Fibroblast of villous mesenchyme (primary cell): Measurements from ENCODE around the gene OR5AC2. TPM values are rescaled to one million over a fixed set of nuclear protein-coding genes. Genes with fewer than 3 reads are reported as not detected.
A peak's percentile ranks its signal among the peaks of the same experiment; 100 is the strongest.

ENCODE experiments used
- DNase-seq: peaks from one replicate; pipeline ENCODE4 v3.0.0-alpha.2; 2010; ENCODE audit warnings: low read depth
- H3K4me3 ChIP-seq: 2 replicates; pipeline ENCODE4 v1.5.1; 2011; ENCODE audit warnings: low read depth, mild to moderate bottlenecking, low read length
- total RNA-seq: library from RNA; depleted of rRNA; stranded (reverse); fragments of >200 nt; gene quantifications from 2 replicates; pipeline ENCODE4 v1.2.3, GENCODE V29; 2012
- TF ChIP-seq, protein P1 (sequence below): IDR thresholded peaks from 2 replicates; pipeline ENCODE4 v1.5.1; 2012; ENCODE audit warnings: low read depth, mild to moderate bottlenecking, low read length; ENCODE audit not compliant: insufficient read depth

Gene OR5AC2, protein sequence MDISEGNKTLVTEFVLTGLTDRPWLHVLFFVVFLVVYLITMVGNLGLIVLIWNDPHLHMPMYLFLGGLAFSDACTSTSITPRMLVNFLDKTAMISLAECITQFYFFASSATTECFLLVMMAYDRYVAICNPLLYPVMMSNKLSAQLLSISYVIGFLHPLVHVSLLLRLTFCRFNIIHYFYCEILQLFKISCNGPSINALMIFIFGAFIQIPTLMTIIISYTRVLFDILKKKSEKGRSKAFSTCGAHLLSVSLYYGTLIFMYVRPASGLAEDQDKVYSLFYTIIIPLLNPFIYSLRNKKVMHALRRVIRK
- not detected in 2 replicates for total RNA-seq

DNA sequence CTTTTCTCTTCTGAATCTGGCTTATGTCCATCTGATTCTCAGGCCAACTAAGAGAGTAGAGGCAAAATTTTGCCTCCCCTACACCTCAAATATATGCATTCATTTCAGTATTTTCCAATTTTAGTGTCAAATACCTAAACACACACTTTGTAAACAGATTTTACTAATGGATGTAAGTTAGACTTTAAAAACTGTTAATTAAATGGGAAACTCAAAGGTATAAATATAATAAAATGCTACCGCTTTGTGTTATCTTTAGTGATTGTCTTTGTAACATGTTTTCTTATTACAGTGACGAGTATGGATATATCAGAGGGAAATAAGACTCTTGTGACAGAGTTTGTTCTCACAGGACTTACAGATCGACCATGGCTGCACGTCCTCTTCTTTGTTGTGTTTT is at the start of gene OR5AC2:
Gene OR5AC2, plus strand, starts transcription at position 301 of the 400 bp plus-strand sequence. Its CDS starts 0 bp downstream, at position 301.
- no peak within 1 kb of the TSS for H3K4me3 ChIP-seq
- TF ChIP-seq, protein P1, sequence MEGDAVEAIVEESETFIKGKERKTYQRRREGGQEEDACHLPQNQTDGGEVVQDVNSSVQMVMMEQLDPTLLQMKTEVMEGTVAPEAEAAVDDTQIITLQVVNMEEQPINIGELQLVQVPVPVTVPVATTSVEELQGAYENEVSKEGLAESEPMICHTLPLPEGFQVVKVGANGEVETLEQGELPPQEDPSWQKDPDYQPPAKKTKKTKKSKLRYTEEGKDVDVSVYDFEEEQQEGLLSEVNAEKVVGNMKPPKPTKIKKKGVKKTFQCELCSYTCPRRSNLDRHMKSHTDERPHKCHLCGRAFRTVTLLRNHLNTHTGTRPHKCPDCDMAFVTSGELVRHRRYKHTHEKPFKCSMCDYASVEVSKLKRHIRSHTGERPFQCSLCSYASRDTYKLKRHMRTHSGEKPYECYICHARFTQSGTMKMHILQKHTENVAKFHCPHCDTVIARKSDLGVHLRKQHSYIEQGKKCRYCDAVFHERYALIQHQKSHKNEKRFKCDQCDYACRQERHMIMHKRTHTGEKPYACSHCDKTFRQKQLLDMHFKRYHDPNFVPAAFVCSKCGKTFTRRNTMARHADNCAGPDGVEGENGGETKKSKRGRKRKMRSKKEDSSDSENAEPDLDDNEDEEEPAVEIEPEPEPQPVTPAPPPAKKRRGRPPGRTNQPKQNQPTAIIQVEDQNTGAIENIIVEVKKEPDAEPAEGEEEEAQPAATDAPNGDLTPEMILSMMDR = no peak
- no peak for DNase-seq

DNA sequence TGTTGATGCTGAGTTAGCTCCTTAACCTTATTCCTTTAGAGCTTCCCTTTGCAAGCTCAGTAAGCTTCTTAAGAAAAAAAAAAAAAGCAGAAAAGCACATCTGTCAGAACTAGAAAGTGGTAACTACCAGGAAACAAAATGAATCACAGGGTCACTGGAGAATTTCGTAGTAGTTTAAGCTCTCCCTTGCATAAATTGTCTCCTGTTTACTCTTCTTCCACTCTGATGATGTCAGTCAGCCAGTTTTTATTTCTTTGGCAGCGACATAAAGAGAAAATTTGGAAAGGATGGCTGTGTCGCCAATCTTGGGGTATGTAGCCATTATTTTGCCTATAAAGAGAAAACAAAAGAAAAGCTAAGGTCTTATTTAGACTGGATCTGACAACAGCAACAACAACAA is 48.7 kb upstream of the OR5AC2 start:
- TF ChIP-seq, protein P1 = no peak
- DNase-seq = peak; percentile 60

DNA sequence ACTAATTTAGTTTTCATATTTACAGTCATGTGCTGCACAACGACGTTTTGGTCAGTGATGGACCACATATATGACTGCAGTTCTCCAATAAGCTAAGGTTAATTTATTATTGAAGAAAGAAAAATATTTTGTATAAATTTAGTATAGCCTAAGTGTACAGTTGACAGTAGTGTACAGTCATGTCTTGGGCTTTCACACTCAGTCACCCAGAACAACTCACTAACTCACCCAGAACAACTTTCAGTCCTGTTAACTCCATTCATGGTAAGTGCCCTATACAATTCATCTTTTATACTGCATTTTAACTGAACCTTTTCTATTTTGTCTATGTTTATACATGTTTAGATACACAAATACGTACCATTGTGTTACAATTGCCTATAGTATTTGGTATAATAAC is 48.1 kb upstream of the OR5AC2 start:
- no peak for DNase-seq
- TF ChIP-seq, protein P1 = no peak
- no peak overlapping the region for H3K4me3 ChIP-seq

More for the DNA sequence above, 48.7 kb upstream of the OR5AC2 start:
- no peak overlapping the region for H3K4me3 ChIP-seq

DNA sequence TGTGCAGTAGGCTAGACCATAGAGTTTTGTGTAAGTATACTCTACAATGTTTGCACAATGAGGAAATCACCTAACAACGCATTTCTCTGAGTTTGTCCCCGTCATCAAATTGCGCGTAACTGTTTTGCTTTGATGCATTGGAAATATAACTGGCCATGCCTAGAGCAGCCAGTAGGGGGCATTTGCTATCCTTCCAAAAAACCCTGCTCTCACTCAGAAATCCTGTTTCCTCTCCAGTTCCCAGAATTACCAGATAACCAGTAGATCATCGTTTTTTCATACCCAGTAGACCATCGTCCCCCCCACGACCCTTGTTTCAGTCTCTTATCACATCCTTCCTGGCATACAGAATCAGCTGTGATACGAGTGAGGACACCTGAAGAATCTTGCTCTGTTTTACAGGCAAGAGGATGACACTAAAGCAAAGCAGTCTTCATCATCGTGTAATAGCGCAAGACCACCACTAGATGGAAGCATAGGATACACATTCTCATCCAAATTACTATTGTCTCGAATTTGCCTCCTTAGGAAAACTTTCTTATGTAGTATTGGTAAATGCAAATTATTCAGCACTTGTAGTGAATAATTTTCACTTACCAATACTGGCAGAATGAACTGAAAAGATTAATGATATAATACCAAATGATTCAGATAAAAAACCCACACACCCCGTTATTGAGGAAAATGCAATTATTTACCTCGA is 47.5 kb upstream of the OR5AC2 start:
- peak; percentile 87 for DNase-seq
- TF ChIP-seq, protein P1 = peak; percentile 82
- peak overlapping the region; percentile 59 for H3K4me3 ChIP-seq

DNA sequence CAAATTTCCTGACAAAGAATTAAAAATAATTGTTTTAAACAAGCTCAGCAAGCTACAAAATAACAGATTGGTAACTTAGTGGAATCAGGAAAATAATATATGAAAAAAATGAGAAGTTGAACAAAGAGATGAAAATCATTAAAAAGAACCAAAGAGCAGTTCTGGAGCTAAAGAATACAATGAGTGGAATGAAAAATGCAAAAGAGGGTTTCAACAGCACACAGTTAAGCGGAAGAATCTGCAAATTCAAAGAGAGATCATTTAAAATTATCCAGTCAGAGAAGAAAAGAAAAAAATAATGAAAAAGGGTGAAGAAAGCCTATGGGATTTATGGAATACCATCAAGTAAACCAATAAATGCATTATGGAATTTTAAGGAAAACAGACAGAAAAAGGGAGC is 45.6 kb upstream of the OR5AC2 start:
- no peak for DNase-seq
- TF ChIP-seq, protein P1 = no peak
- no peak overlapping the region for H3K4me3 ChIP-seq

DNA sequence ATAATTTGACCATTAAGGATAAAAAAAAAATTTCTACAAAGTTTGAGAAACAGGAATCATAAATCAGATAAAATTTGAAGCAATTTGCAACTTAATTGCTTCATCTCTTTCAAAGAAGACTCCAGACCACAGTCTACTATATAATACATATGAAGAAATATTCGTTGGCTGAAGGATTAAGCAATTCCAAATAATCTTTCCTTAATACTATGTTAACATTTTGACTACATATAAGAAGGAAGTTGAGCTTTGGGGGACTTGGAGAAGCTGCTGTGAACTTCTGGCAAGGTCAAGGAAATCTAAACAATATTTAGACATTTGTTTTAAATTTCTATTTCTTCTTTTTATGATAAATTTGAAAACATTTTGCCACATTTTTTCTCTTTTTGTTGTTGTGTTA is 38.4 kb upstream of the OR5AC2 start:
- H3K4me3 ChIP-seq = no peak overlapping the region
- TF ChIP-seq, protein P1 = no peak
- DNase-seq = no peak
